GM18951 (cell line): Measurements from ENCODE around the gene LGALSL.
"Not testable (repeated sequence)": the region's sequence is repeated elsewhere in the genome, so short reads cannot be mapped to it uniquely, and the experiment has no call there.

Experiments
- POLR2A ChIP-seq: IDR thresholded peaks from 4 replicates; pipeline ENCODE4 v1.6.1; 2011; ENCODE audit warnings: mild to moderate bottlenecking; ENCODE audit not compliant: insufficient read length, insufficient read depth; ENCODE audit errors: extremely low read depth
- in situ Hi-C: fragments of 300-500 bp; cut with MboI; formaldehyde crosslinking; loops from one replicate; pipeline ENCODE4 v1.12.0; 2022; ENCODE audit warnings: low sequenced_read_pairs, mixed read lengths, inconsistent platforms; ENCODE audit not compliant: unreplicated experiment

Gene LGALSL

DNA sequence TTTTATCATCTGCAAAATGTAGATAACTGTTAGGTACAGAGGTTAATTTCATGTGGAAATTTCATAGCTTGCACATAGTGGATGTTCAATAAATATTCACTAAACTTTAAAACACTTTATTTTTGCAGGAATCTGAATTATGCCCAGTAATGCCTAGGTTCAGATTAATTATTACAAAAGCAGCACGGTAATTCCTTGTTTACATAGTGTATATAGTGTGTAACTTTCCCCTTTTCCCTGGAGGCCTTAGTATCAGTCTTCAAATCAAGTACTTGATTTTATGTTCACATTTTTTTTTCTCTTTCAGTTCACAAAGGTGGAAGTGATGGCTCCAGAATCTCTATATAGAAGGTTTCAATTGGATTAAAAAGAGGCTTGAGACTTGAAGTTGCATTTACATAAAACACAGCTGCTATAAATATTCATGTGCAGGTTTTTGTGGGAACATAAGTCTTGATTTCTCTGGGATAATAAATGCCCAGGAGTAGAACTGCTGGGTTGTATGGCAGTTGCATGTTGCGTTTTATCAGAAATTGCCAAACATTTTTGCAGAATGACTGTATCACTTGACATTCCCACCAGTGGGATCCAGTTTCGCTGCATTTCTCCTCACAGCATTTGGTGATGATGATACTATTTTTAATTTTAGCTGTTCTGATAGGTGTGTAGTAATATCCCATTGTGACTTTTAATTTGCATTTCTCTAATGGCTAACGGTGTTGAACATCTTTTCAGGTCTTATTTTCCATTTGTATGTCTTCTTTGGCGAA lies 27.6 kb upstream of the LGALSL start:
- TF ChIP-seq POLR2A: no peak
- in situ Hi-C loops: no loop called here

GRCh38 chr2:64434039-64434657 lies 19.8 kb upstream of the LGALSL start:
- no peak for TF ChIP-seq POLR2A
- in situ Hi-C loops: no loop called here

- in situ Hi-C loops: no loop called here
- no peak for TF ChIP-seq POLR2A
Measured at GRCh38 chr2:64437883-64438282, 16.1 kb upstream of the LGALSL start.

GRCh38 chr2:64439194-64439593 lies 14.8 kb upstream of the LGALSL start:
- no peak for TF ChIP-seq POLR2A
- in situ Hi-C loops: no loop called here

DNA sequence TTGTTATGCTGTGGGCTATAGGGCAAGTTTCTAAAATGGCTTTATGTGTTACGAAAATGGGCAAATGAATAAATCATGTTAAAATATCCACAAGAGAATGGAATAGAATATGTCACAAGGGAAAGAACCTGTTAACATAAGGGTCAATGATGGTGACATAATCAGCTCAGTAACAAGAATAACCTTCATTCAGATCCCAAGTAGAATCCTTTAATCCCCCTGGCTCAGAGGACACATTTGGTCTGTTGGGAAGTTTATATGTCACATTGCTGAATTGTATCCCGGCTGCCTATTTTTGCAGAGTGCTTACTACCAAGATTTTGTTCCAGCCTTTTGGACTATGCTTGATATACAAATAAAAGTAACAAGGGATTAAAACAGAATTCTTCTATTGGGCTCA lies 13.1 kb upstream of the LGALSL start:
- TF ChIP-seq POLR2A: no peak
- in situ Hi-C loops: no loop called here

DNA sequence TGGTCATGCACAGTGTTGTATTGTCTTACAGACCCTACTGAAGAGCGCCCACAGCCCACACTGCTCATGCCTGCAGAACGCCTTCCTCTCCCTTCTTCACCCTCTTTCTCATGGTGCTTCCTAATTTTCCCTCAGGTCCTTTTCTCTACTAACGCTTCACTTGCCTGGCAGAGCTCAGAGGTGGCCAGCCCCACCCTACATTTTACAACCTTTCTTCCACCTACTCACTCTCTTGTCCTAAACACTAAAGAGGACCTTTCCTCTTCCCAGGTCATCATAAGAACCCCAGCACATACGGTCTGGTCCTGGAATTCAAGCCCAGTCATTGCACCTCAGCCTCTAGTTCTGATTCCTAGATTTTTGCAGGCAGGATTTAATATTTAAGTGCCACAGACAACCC lies 11.7 kb upstream of the LGALSL start:
- in situ Hi-C loops: no loop called here
- no peak for TF ChIP-seq POLR2A

- in situ Hi-C loops: no loop called here
Measured at GRCh38 chr2:64442801-64443429, 11.0 kb upstream of the LGALSL start.

DNA sequence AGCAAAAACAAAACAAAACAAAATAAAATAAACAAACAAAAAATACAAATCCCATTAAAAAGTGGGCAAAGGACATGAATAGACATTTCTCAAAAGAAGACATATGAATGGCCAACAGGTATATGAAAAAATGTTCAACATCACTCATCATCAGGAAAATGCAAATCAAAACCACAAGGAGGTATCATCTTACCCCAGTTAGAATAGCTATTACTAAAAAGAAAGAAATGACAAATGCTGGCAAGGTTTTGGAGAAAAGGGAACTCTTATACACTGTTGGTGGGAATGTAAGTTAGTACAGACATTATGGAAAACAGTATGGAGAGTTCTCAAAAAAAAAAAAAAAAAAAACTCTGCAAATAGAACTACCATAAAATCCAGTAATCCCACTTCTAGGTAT lies 8.0 kb upstream of the LGALSL start:
- in situ Hi-C loops: not testable (repeated sequence)

More at GRCh38 chr2:64442801-64443429, 11.0 kb upstream of the LGALSL start:
- TF ChIP-seq POLR2A: no peak

DNA sequence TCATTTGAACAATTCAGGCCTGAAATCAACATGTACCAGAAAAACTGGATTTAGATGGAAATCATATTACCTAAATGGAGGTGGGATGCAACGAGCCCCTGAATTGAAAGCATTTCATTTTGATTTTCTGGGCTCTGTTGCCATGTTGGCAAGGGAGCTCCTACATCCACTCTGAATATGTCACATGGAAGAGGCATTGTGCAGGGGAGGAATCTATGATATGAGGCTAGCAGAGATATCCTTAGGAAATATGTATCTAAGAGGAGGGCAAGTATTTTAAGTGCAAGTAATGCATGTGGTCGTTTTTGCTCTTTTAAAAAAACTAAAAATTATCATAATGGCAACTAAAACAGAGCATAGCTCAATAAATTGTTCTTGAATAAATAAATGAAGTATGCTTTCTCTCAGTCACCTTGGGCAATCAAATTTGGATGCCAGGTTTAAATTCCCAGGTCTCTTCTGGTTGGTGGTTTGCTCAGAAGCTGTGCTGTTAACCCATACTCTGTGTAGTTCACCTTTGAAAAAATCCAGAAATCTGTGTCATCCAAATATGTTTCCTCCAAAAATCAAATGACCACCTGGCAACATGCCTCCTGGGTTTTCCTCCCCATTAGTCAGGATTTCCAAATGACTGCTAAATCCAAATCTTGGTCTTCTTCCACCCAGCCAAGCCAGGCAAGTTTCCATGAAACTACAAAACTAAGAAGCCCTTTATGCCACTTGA lies 6.5 kb upstream of the LGALSL start:
- in situ Hi-C loops: no loop called here
- TF ChIP-seq POLR2A: no peak

- TF ChIP-seq POLR2A: no peak
- in situ Hi-C loops: no loop called here
Measured at GRCh38 chr2:64448041-64448426, 5.9 kb upstream of the LGALSL start.

DNA sequence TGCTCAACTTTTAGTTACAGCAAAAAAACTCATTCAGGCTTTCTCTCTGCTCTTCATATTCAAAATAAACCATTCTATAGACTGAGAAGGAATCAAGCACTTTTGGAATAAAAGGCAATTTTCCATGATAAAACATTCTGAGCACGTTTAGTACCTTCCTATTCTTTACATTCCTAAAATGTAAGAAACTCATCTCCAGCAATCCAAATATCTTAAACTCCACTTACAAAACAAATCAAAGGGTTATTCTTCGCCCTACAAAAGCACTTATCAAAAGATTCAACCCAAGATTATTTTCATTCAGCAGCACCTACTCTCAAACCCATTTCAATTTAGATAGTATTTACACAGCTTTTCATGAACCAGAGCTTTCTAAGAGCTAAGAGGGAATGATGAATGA lies 2.9 kb upstream of the LGALSL start:
- TF ChIP-seq POLR2A: no peak
- in situ Hi-C loops: no loop called here

GRCh38 chr2:64454386-64455332 lies 697 bp downstream of the LGALSL start:
- TF ChIP-seq POLR2A: no peak
- in situ Hi-C loops: no loop called here
